Activated CD4-positive, alpha-beta memory T cell treated with anti-CD3 and anti-CD28 coated beads for 36 hours (primary cell): ENCODE data around the gene GSTA1. TPM values are rescaled to one million over a fixed set of nuclear protein-coding genes. Genes with fewer than 3 reads are reported as not detected.

Experiments used
- CTCF ChIA-PET: fragments of 350-600 bp; sonication (Branson Sonifier 250); formaldehyde crosslinking; loops from one replicate; lab custom pipeline; 2021; ENCODE audit warnings: antibody characterized with exemption, inconsistent platforms; lab: Charles Lee
- POLR2A ChIA-PET: fragments of 350-600 bp; sonication (Branson Sonifier 250); formaldehyde crosslinking; loops from one replicate; lab custom pipeline; 2021; ENCODE audit warnings: antibody characterized with exemption; lab: Charles Lee
- DNase-seq: peaks from one replicate; pipeline ENCODE4 v3.0.0-alpha.2; 2020
- H3K27ac Mint-ChIP-seq: one replicate; pipeline ENCODE4 v1.8.0; 2021; ENCODE audit warnings: mixed read lengths
- H3K27me3 Mint-ChIP-seq: one replicate; pipeline ENCODE4 v1.8.0; 2021; ENCODE audit warnings: mixed read lengths
- H3K36me3 Mint-ChIP-seq: one replicate; pipeline ENCODE4 v1.8.0; 2021; ENCODE audit warnings: mixed read lengths
- H3K4me1 Mint-ChIP-seq: one replicate; pipeline ENCODE4 v1.8.0; 2021; ENCODE audit warnings: low read depth, mixed read lengths
- H3K4me3 Mint-ChIP-seq: one replicate; pipeline ENCODE4 v1.8.0; 2021; ENCODE audit warnings: mild to moderate bottlenecking, mixed read lengths
- H3K9me3 Mint-ChIP-seq: one replicate; pipeline ENCODE4 v1.8.0; 2021; ENCODE audit warnings: mixed read lengths
- intact Hi-C: fragments of 100-400 bp; cut with micrococcal nuclease; formaldehyde crosslinking; loops from one replicate; pipeline ENCODE4 v1.15.1; 2023
- total RNA-seq, 2 experiments: library from RNA; stranded (reverse); gene quantifications; one replicate each; pipeline ENCODE4 v1.2.3, GENCODE V29; 2021

The GSTA1 gene
- total RNA-seq, 2 experiments from 2014 or later: not detected

- Mint-ChIP-seq H3K4me1 (no peaks in the 10 kb centered on the region), H3K36me3 (no peaks in the 10 kb centered on the region), H3K27me3 (peaks cover 8% of the 10 kb centered on the region), H3K4me3 (no peak overlapping the region), H3K9me3 (peaks cover 7% of the 10 kb centered on the region), H3K27ac (no peak overlapping the region)
- POLR2A ChIA-PET: no interaction called here
- DNase-seq: no peak
- intact Hi-C loops: no loop called here
- CTCF ChIA-PET: no interaction called here
Observed at GRCh38 chr6:52741872-52742271, 61.7 kb downstream of the GSTA1 start.

Other genes starting within 250 kb of the GSTA1 start
- gene TRAM2, start 226.8 kb downstream of the GSTA1 start, total RNA-seq: 1 to 10 TPM; 2.4 to 2.6 TPM
- gene TMEM14A, start 132.7 kb downstream of the GSTA1 start, total RNA-seq: 10 to 100 TPM; 16.8 to 19.3 TPM
- gene GSTA2, start 40.3 kb downstream of the GSTA1 start, total RNA-seq: not detected
- gene GSTA5, start 37.0 kb upstream of the GSTA1 start, total RNA-seq: not detected
- gene GSTA3, start 105.9 kb upstream of the GSTA1 start, total RNA-seq: not detected
- 10 to 100 TPM; 18.5 to 22.3 TPM for gene GSTA4, start 191.5 kb upstream of the GSTA1 start, total RNA-seq